Measurements from ENCODE around the gene GLRX3.

GRCh38 chr10:130208807-130209206 lies 72.6 kb downstream of the GLRX3 start:
- no peak for TF ChIP-seq EP300 (IDR thresholded peaks at IDR 0.05)
- TF ChIP-seq CTCF (IDR thresholded peaks at IDR 0.05) = no peak
- no peak for TF ChIP-seq POLR2A (IDR thresholded peaks at IDR 0.05)
